Astrocyte (in vitro differentiated cells and primary cell): ENCODE results near the gene TCEANC.

Source experiments
- EZH2 ChIP-seq: IDR thresholded peaks from 2 replicates; pipeline ENCODE4 v1.6.1; 2012; ENCODE audit warnings: mild to moderate bottlenecking, low read length, inconsistent platforms; ENCODE audit not compliant: insufficient read depth
- TF ChIP-seq, protein P1 (sequence below): IDR thresholded peaks from 2 replicates; pipeline ENCODE4 v1.5.1; 2011; ENCODE audit warnings: low read depth, mild to moderate bottlenecking, inconsistent platforms, low read length, moderate library complexity; ENCODE audit not compliant: insufficient read depth

- no peak for TF ChIP-seq EZH2
- TF ChIP-seq, protein P1, sequence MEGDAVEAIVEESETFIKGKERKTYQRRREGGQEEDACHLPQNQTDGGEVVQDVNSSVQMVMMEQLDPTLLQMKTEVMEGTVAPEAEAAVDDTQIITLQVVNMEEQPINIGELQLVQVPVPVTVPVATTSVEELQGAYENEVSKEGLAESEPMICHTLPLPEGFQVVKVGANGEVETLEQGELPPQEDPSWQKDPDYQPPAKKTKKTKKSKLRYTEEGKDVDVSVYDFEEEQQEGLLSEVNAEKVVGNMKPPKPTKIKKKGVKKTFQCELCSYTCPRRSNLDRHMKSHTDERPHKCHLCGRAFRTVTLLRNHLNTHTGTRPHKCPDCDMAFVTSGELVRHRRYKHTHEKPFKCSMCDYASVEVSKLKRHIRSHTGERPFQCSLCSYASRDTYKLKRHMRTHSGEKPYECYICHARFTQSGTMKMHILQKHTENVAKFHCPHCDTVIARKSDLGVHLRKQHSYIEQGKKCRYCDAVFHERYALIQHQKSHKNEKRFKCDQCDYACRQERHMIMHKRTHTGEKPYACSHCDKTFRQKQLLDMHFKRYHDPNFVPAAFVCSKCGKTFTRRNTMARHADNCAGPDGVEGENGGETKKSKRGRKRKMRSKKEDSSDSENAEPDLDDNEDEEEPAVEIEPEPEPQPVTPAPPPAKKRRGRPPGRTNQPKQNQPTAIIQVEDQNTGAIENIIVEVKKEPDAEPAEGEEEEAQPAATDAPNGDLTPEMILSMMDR = no peak
These were observed 38.8 kb upstream of the TCEANC start for GRCh38 chrX:13614154-13614553.
